HL-60/S4 treated with retinoic acid at 250 ng/mL for 4 days and 3 days (cell line): Measurements from ENCODE around the gene CUX1.

Experiments used
- in situ Hi-C: fragments of 300-500 bp; cut with MboI; formaldehyde crosslinking; loops from 2 replicates; pipeline ENCODE4 v1.7.0; 2022; ENCODE audit warnings: low sequenced_read_pairs

Gene CUX1

GRCh38 chr7:102089175-102090098, 272.0 kb downstream of the CUX1 start:
- in situ Hi-C loops, result no loop called here

GRCh38 chr7:102093599-102094315, 276.3 kb downstream of the CUX1 start:
- in situ Hi-C loops, result no loop called here

GRCh38 chr7:102094316-102094650, 276.9 kb downstream of the CUX1 start:
- in situ Hi-C loops, result no loop called here

- in situ Hi-C loops, result no loop called here
These were observed 278.0 kb downstream of the CUX1 start for GRCh38 chr7:102095321-102096011.

- in situ Hi-C loops, result no loop called here
These were observed 278.5 kb downstream of the CUX1 start for GRCh38 chr7:102096012-102096332.

- in situ Hi-C loops, result no loop called here
These were observed 279.4 kb downstream of the CUX1 start for GRCh38 chr7:102096706-102097427.

- in situ Hi-C loops, result no loop called here
These were observed 280.3 kb downstream of the CUX1 start for GRCh38 chr7:102097601-102098161.

- in situ Hi-C loops, result no loop called here
These were observed 281.6 kb downstream of the CUX1 start for GRCh38 chr7:102098986-102099385.

- in situ Hi-C loops, result no loop called here
These were observed 282.0 kb downstream of the CUX1 start for GRCh38 chr7:102099474-102099873.

GRCh38 chr7:102101111-102101551, 283.7 kb downstream of the CUX1 start:
- in situ Hi-C loops, result no loop called here

GRCh38 chr7:102101926-102102325, 284.5 kb downstream of the CUX1 start:
- in situ Hi-C loops, result no loop called here

- in situ Hi-C loops, result no loop called here
These were observed 285.6 kb downstream of the CUX1 start for GRCh38 chr7:102103027-102103372.

GRCh38 chr7:102104245-102104644, 286.8 kb downstream of the CUX1 start:
- in situ Hi-C loops, result no loop called here

GRCh38 chr7:102106625-102107024, 289.2 kb downstream of the CUX1 start:
- in situ Hi-C loops, result no loop called here

- in situ Hi-C loops, result no loop called here
These were observed 290.2 kb downstream of the CUX1 start for GRCh38 chr7:102107474-102108104.

GRCh38 chr7:102111061-102112041, 293.9 kb downstream of the CUX1 start:
- in situ Hi-C loops, result no loop called here

- in situ Hi-C loops, result no loop called here
These were observed 297.8 kb downstream of the CUX1 start for GRCh38 chr7:102115181-102115580.

- in situ Hi-C loops, result no loop called here
These were observed 298.5 kb downstream of the CUX1 start for GRCh38 chr7:102115931-102116330.

GRCh38 chr7:102117743-102118142, 300.3 kb downstream of the CUX1 start:
- in situ Hi-C loops, result no loop called here
